ENCODE measurements around the gene TSHZ3.

- TF ChIP-seq POLR2A (IDR thresholded peaks at IDR 0.05) = no peak
- no peak for TF ChIP-seq CTCF (IDR thresholded peaks at IDR 0.05)
Observed at GRCh38 chr19:31261019-31261602, 88.1 kb downstream of the TSHZ3 start.

Measured in esophagus squamous epithelium (tissue), 4 donors.